Activated T-helper 9 cell treated with anti-CD3 and anti-CD28 coated beads, Interleukin-2, amount 50 U/mL, for 16 hours (primary cell): ENCODE data around the gene CDH4.

Source experiments
- DNase-seq: peaks from one replicate; pipeline ENCODE4 v3.0.0-alpha.2; 2020; ENCODE audit warnings: low read depth

CDH4 gene

GRCh38 chr20:61605862-61606557, 353.9 kb downstream of the CDH4 start:
- DNase-seq = no peak

- no peak for DNase-seq
Observed at GRCh38 chr20:61608275-61609085, 356.4 kb downstream of the CDH4 start.

- no peak for DNase-seq
Observed at GRCh38 chr20:61609461-61609860, 357.4 kb downstream of the CDH4 start.

- DNase-seq = no peak
Observed at GRCh38 chr20:61611401-61612180, 359.5 kb downstream of the CDH4 start.

- no peak for DNase-seq
Observed at GRCh38 chr20:61613917-61614705, 362.1 kb downstream of the CDH4 start.

GRCh38 chr20:61614706-61615100, 362.6 kb downstream of the CDH4 start:
- DNase-seq = no peak

- no peak for DNase-seq
Observed at GRCh38 chr20:61615806-61616205, 363.7 kb downstream of the CDH4 start.

GRCh38 chr20:61619751-61620150, 367.7 kb downstream of the CDH4 start:
- no peak for DNase-seq

GRCh38 chr20:61620174-61620573, 368.1 kb downstream of the CDH4 start:
- no peak for DNase-seq

GRCh38 chr20:61621035-61621730, 369.1 kb downstream of the CDH4 start:
- no peak for DNase-seq

GRCh38 chr20:61621852-61622251, 369.8 kb downstream of the CDH4 start:
- no peak for DNase-seq

GRCh38 chr20:61623451-61623850, 371.4 kb downstream of the CDH4 start:
- DNase-seq = no peak

- no peak for DNase-seq
Observed at GRCh38 chr20:61625246-61625645, 373.2 kb downstream of the CDH4 start.

- no peak for DNase-seq
Observed at GRCh38 chr20:61626412-61626811, 374.4 kb downstream of the CDH4 start.

GRCh38 chr20:61627791-61628415, 375.8 kb downstream of the CDH4 start:
- DNase-seq = no peak

- no peak for DNase-seq
Observed at GRCh38 chr20:61628480-61628879, 376.4 kb downstream of the CDH4 start.

- DNase-seq = no peak
Observed at GRCh38 chr20:61628901-61629601, 377.0 kb downstream of the CDH4 start.

GRCh38 chr20:61629602-61630390, 377.7 kb downstream of the CDH4 start:
- no peak for DNase-seq

GRCh38 chr20:61630391-61630650, 378.3 kb downstream of the CDH4 start:
- DNase-seq = no peak

- DNase-seq = no peak
Observed at GRCh38 chr20:61630816-61631215, 378.8 kb downstream of the CDH4 start.
